ENCODE data around the gene PRPH2. TPM values are rescaled to one million over a fixed set of nuclear protein-coding genes. Genes with fewer than 3 reads are reported as not detected.

Gene PRPH2
- total RNA-seq, 1 experiment from 2014 or later = not detected

- POLR2A ChIA-PET (ENCODE audit: unreplicated experiment) = no interaction called here
- no peaks in the 10 kb centered on the region for H3K4me1 ChIP-seq (replicated peaks; ENCODE audit: insufficient read depth)
- H3K9me2 ChIP-seq (ENCODE audit: insufficient read depth) = no peaks in the 10 kb centered on the region
- H4K20me1 ChIP-seq (ENCODE audit: insufficient read depth) = no peaks in the 10 kb centered on the region
- CTCF ChIA-PET = no interaction called here
- H2AFZ ChIP-seq = no peak overlapping the region
- H3K36me3 ChIP-seq (ENCODE audit: low read depth) = 0 out of 2 replicates have a peak, but pooled peaks cover 6% of the 10 kb centered on the region
- BruUV-seq (replicated peaks) = no TSS peak
- no peak overlapping the region for H3K4me3 ChIP-seq
- H3K9me3 ChIP-seq (ENCODE audit: insufficient read depth, low read depth) = no peaks in the 10 kb centered on the region
- no peak for TF ChIP-seq EZH2 (IDR thresholded peaks at IDR 0.05; ENCODE audit: low read depth)
- no peak for TF ChIP-seq CTCF (conservative IDR thresholded peaks at IDR 0.05)
- no peak overlapping the region for H3K27ac ChIP-seq
- H3K27me3 ChIP-seq (ENCODE audit: insufficient read depth, low read depth) = no peaks in the 10 kb centered on the region
- intact Hi-C loops (cut with micrococcal nuclease; ENCODE audit: unreplicated experiment) = loop anchor here (5.0 kb wide), 1 partner anchor 36 kb away; no protein-coding TSS in a partner anchor
- H3K4me2 ChIP-seq = no peak overlapping the region
- H3F3A ChIP-seq (ENCODE audit: insufficient read depth, low read depth) = peaks cover 11% of the 10 kb centered on the region; the same call in 1 of the 2 replicates
- DNase-seq = no peak
- H3K79me2 ChIP-seq (ENCODE audit: low read depth) = no peaks in the 10 kb centered on the region
These were observed 31.5 kb downstream of the PRPH2 start for GRCh38 chr6:42690872-42691271.

- H4K20me1 ChIP-seq (ENCODE audit: insufficient read depth) = no peaks in the 10 kb centered on the region
- ChIA-PET POLR2A (ENCODE audit: unreplicated experiment) (no interaction called here), CTCF (no interaction called here)
- H3K9me2 ChIP-seq (ENCODE audit: insufficient read depth) = no peaks in the 10 kb centered on the region
- no peak overlapping the region for H3K4me2 ChIP-seq
- H3K4me3 ChIP-seq = no peak overlapping the region
- no peak overlapping the region for H2AFZ ChIP-seq
- H3F3A ChIP-seq (ENCODE audit: insufficient read depth, low read depth) = peaks cover 11% of the 10 kb centered on the region; the same call in 1 of the 2 replicates
- no peaks in the 10 kb centered on the region for H3K27me3 ChIP-seq (ENCODE audit: insufficient read depth, low read depth)
- TF ChIP-seq EZH2 (IDR thresholded peaks at IDR 0.05; ENCODE audit: low read depth) = no peak
- TF ChIP-seq CTCF (conservative IDR thresholded peaks at IDR 0.05) = no peak
- no peak overlapping the region for H3K27ac ChIP-seq
- BruUV-seq (replicated peaks) = no TSS peak
- DNase-seq = no peak
- H3K4me1 ChIP-seq (replicated peaks; ENCODE audit: insufficient read depth) = no peaks in the 10 kb centered on the region
- H3K9me3 ChIP-seq (ENCODE audit: insufficient read depth, low read depth) = no peaks in the 10 kb centered on the region
- no peaks in the 10 kb centered on the region for H3K79me2 ChIP-seq (ENCODE audit: low read depth)
- intact Hi-C loops (cut with micrococcal nuclease; ENCODE audit: unreplicated experiment) = loop anchor here (5.0 kb wide), 1 partner anchor 37 kb away; no protein-coding TSS in a partner anchor
- 0 out of 2 replicates have a peak, but pooled peaks cover 6% of the 10 kb centered on the region for H3K36me3 ChIP-seq (ENCODE audit: low read depth)
These were observed 32.2 kb downstream of the PRPH2 start for GRCh38 chr6:42690151-42690702.

GRCh38 chr6:42689371-42689770, 33.0 kb downstream of the PRPH2 start:
- H3K9me2 ChIP-seq (ENCODE audit: insufficient read depth) = no peaks in the 10 kb centered on the region
- H3K79me2 ChIP-seq (ENCODE audit: low read depth) = no peaks in the 10 kb centered on the region
- BruUV-seq (replicated peaks) = no TSS peak
- POLR2A ChIA-PET (ENCODE audit: unreplicated experiment) = no interaction called here
- TF ChIP-seq EZH2 (IDR thresholded peaks at IDR 0.05; ENCODE audit: low read depth) (no peak), CTCF (conservative IDR thresholded peaks at IDR 0.05) (no peak)
- no peak overlapping the region for H2AFZ ChIP-seq
- no peaks in the 10 kb centered on the region for H4K20me1 ChIP-seq (ENCODE audit: insufficient read depth)
- H3K9me3 ChIP-seq (ENCODE audit: insufficient read depth, low read depth) = no peaks in the 10 kb centered on the region
- no peak overlapping the region for H3K4me3 ChIP-seq
- no peak overlapping the region for H3K27ac ChIP-seq
- H3K4me1 ChIP-seq (replicated peaks; ENCODE audit: insufficient read depth) = no peaks in the 10 kb centered on the region
- intact Hi-C loops (cut with micrococcal nuclease; ENCODE audit: unreplicated experiment) = no loop called here
- no peak for DNase-seq
- no peaks in the 10 kb centered on the region for H3K27me3 ChIP-seq (ENCODE audit: insufficient read depth, low read depth)
- CTCF ChIA-PET = no interaction called here
- H3K36me3 ChIP-seq (ENCODE audit: low read depth) = 0 out of 2 replicates have a peak, but pooled peaks cover 6% of the 10 kb centered on the region
- H3K4me2 ChIP-seq = no peak overlapping the region
- peaks cover 8% of the 10 kb centered on the region; the same call in 1 of the 2 replicates for H3F3A ChIP-seq (ENCODE audit: insufficient read depth, low read depth)

Data from PC-9 (cell line).